Muscle of back (tissue), 11 donors: ENCODE results near the gene SFRP2. TPM values are rescaled to one million over a fixed set of nuclear protein-coding genes. Genes with fewer than 3 reads are reported as not detected.

Experiments used
- DNase-seq, 3 donors: peaks; one replicate each; pipeline versions ENCODE4 v3.0.0 to v3.0.0-alpha.2; 2013
- polyA plus RNA-seq, 10 donors: library from polyadenylated mRNA; unstranded; fragments of 120-200 nt; gene quantifications; one replicate each; pipeline ENCODE4 v1.2.1, GENCODE V29; 2013; ENCODE audit not compliant: insufficient read length in 10 of 10

The SFRP2 gene
- polyA plus RNA-seq, 10 donors: 25.5 to 261 (median 104) TPM

GRCh38 chr4:153799694-153800074 lies 10.8 kb upstream of the SFRP2 start:
- DNase-seq: peak in 2 of 3 donors; percentile 26 to 67

GRCh38 chr4:153798901-153799693 lies 10.2 kb upstream of the SFRP2 start:
- DNase-seq: peak in 1 of 3 donors; percentile 33

DNA sequence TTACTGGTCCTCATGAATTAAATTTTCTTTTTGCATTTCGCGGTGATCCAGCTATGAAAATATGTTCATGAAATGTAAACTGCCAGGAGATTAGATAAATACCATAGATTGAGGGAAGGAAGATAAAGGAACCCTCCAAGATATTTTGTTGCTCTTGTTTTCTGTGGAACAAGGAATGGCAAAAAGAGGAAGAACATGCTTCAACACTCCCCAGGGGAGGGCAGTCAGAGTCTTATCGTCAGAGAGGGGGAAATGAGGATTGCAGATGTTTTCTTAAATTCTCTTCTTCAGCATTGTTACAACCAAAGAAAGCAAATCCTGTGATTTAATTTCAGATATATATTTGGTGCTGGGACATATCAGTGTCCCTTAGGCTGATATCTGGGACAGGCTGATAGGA lies 9.5 kb upstream of the SFRP2 start:
- DNase-seq: peak in 1 of 3 donors; percentile 55

DNA sequence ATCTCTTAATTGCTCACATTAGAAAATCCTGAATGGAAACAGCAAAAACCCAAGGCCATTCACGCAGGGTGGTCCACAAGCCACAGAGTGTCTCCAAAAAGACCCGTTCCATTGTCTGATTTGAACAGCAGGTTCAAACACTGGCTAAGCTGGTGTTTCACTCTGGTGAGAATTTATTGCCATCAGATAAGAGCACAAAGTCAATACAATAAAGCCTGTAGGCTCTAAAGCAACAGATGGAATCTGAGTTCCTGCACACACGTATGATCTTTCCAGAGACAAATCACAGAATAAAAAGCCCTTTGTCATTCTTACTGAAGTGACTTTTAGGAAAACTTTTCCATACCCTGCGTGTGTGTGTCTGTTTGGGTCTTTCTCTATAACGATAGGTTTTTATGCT lies 5.1 kb upstream of the SFRP2 start:
- DNase-seq: peak in 1 of 3 donors; percentile 21

DNA sequence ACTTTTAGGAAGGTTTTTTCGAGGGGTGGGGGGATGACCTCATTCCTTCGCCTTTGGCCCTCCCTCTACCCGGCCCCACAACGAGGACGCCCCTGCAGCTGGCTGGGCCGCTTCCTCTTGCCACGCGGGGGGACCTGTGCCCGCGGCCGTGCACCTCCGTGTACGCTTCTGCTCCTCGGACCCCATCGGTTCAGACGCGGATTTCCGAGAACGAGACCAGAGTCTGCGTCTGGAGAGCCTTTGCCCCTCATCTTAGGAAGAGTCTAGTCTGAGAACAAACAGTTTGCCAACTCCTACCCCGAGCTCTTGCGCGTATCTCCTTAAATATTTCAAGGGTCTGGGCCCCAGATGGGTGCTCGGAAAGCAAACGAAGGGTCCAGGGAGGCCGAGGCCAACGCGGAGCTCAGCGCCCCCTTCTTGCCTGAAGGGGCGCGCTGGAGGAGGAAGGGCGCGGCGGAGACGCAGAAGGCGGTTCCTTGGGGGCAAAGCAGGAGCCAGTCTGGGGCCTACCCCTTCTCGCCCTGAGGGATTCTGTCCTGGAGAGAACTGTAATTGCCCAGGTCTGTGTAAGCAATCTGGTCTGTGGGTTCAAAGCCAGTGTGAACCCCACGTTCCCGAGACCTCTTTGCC lies 3.9 kb upstream of the SFRP2 start:
- no peak for DNase-seq

- DNase-seq: peak; percentile 73 to 95 (median 86)
These were observed 3.1 kb upstream of the SFRP2 start for GRCh38 chr4:153791746-153792617.

DNA sequence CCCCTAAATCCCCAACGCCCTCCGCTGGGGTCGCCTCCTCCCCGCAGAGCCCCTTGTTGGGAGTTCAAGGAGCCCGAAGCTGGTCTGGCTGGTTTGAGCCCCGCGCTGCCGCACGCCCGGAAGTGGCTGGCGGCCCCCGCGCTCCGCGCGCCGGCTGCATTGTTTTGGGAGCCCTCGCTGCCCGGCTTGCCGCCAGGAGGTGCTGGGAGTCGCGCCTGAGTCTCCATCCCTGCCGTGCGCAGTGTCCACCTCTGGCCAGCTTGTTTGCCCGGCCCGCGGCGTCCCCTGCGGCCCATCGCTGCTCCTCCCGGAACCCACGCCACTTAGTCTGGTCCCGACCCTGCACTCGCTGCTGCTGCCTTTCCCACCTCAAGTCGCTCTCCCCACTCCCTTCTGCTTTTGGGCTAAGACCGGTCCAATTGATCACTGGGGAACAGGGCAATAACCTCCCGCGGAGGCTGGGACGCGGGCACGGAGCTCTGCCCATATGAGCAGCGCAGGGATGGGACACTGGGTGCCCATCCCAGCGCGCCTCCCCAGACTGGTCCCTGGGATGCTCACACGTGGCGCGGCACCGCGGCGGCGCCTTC lies 2.2 kb upstream of the SFRP2 start:
- DNase-seq: peak in 2 of 3 donors; percentile 61 to 85

DNA sequence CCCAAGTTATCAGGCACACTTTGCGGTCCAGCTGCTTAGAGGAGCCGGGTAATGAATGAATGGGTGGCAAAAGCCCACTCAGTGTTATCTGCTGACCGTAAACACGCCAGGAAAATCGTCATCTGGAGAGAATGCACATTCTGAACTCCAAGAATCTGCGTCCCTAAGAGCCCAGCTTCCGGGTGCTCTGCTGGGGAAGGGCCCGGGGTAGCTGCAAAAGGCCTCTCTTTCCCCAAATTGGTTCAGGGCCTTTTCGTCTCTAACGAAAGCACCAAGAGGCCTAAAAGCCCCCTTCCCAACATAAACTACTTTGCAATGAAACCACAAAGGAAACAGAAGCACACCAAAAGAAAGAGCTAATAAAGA lies 1.6 kb upstream of the SFRP2 start:
- peak in 2 of 3 donors; percentile 28 to 80 for DNase-seq

- peak in 2 of 3 donors; percentile 33 to 82 for DNase-seq
These were observed 1.0 kb upstream of the SFRP2 start for GRCh38 chr4:153789741-153790499.

DNA sequence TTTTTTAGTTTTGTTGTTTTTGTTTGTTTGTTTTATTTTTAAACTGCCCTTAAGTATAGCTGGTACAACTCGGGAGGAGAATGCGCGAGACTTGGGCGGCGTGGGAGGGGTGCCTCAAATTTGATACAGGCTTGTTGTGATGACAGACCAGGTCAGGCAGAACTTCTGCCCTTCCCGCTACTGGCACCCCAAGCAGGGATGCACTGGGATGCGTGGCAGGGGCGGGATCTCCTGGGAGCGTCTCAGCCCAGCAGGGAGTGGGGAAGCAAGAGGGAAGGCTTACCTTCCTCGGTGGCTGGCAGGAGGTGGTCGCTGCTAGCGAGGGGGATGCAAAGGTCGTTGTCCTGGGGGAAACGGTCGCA lies 851 bp downstream of the SFRP2 start:
- peak in 2 of 3 donors; percentile 16 to 67 for DNase-seq

DNA sequence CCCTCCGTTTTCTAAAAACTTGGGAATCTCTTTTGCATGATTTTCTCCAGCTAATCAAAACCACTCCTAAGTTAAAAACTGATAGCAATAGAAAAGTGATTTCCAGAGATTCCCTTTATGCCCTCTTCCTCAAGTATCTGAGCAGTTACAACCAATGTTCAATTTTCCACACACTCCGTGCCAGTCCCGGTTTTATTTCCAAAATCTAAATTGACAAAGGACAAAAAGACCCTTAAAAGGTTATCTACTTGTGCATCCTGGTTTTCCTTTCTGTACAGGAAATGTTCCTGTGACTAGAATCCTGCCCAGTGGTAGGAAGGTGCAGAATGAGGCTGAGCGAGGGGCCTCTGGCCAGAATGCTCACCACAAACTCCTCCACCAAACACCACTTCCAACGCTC lies 1.3 kb downstream of the SFRP2 start:
- DNase-seq: peak in 1 of 3 donors; percentile 16

GRCh38 chr4:153787061-153787560 lies 1.8 kb downstream of the SFRP2 start:
- peak in 2 of 3 donors; percentile 24 to 71 for DNase-seq

- peak in 2 of 3 donors; percentile 37 to 78 for DNase-seq
These were observed 2.8 kb downstream of the SFRP2 start for GRCh38 chr4:153785910-153786721.

DNA sequence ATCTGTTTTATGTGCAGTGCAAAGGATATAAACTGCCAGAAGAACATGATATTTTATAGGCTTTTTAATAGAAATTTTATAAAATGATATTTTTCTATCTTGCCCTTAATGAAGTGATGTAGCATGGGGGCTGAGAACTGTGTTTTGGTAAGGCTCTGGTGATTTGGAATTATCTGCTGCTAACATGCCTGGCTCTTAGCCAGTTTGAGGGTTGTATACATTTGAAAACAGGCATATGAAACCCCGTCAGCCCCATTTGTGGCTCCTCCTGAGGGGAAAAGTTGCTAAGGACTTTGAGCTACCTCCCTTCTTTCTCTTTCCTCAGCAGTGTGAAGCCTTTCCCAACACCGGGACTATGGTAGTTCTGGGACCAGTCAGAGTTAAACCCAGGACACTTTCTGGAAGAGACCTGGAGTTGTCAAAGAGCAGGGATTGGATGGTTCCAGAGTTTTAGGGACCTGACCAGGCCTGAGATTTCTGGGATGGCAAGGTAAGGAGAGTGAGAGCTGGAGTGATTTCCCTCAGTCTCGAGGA lies 4.7 kb downstream of the SFRP2 start:
- DNase-seq: no peak

DNA sequence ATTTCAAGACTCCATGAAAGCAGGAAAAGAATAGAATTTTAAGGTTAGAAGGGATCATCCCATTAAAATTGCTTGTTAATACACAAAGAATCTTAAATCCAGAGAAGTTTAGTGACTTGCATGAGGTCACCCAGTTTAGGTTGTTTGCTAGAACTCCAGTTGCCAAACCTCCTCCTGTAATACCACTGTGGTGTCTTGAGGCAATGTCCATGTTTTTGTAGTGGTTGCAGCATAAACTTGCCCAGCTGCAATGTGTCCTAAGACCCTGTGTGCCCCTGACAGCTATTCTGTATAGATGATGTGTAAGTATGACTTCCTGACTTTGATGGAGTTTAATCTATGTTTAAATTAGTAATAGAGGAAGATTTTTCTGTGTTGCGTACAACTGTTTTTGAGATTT lies 6.3 kb downstream of the SFRP2 start:
- no peak for DNase-seq

- DNase-seq: peak; percentile 31 to 78 (median 74)
These were observed 7.0 kb downstream of the SFRP2 start for GRCh38 chr4:153781717-153782416.

DNA sequence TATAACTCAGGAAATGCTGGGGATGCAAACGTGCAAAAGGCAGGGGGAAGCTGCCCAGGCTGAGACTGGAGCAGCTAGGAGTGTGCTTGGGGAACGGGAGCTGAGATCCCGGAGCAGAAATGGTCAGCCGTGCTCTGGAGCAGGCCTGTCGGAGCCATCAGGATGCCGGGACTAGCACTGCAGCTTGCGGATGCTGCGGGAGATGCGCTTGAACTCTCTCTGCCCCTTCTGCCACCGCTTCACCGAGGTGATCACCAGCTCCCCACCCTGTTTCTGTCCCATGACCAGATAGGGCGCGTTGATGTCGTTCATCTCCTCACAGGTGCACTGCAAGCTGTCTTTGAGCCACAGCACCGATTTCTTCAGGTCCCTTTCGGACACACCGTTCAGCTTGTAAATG lies 7.6 kb downstream of the SFRP2 start:
- DNase-seq: no peak

GRCh38 chr4:153780876-153781275 lies 8.0 kb downstream of the SFRP2 start:
- DNase-seq: no peak

GRCh38 chr4:153780221-153780620 lies 8.7 kb downstream of the SFRP2 start:
- DNase-seq: no peak
